ENCODE data around the gene TNKS1BP1.
"Not testable (repeated sequence)": the region's sequence is repeated elsewhere in the genome, so short reads cannot be mapped to it uniquely, and the experiment has no call there.

- not testable (repeated sequence) for TF ChIP-seq CTCF, EZH2 (IDR thresholded peaks at IDR 0.05)
Observed at GRCh38 chr11:57336856-57337255, 12.1 kb upstream of the TNKS1BP1 start.
